ENCODE data around the gene TTF1. TPM values are rescaled to one million over a fixed set of nuclear protein-coding genes. Genes with fewer than 3 reads are reported as not detected.
"Not testable (repeated sequence)": the region's sequence is repeated elsewhere in the genome, so short reads cannot be mapped to it uniquely, and the experiment has no call there.

The TTF1 gene
- total RNA-seq, 1 donor from 2014 or later, result 7.4 TPM

- DNase-seq (ENCODE audit: low read depth in 2 of 2), result peak in 1 of 2 donors; percentile 46
These were observed 4.5 kb upstream of the TTF1 start for GRCh38 chr9:132411091-132411508.

- DNase-seq (ENCODE audit: low read depth in 2 of 2), result no peak
These were observed 4.0 kb upstream of the TTF1 start for GRCh38 chr9:132410642-132411041.

GRCh38 chr9:132409828-132410528, 3.3 kb upstream of the TTF1 start, which contains the start of gene CFAP77:
Gene CFAP77, plus strand, starts transcription at chr9:132410211. Its CDS starts 61 bp downstream, at chr9:132410272.
- peak in 1 of 2 donors; percentile 43 for DNase-seq (ENCODE audit: low read depth in 2 of 2)

GRCh38 chr9:132408521-132408920, 1.9 kb upstream of the TTF1 start:
- DNase-seq (ENCODE audit: low read depth in 2 of 2), result no peak

- DNase-seq (ENCODE audit: low read depth in 2 of 2), result no peak
These were observed 556 bp upstream of the TTF1 start for GRCh38 chr9:132407196-132407595.

GRCh38 chr9:132404228-132404881, 2.3 kb downstream of the TTF1 start:
- DNase-seq (ENCODE audit: low read depth in 2 of 2), result peak; percentile 73 to 75

GRCh38 chr9:132401824-132402223, 4.8 kb downstream of the TTF1 start:
- DNase-seq (ENCODE audit: low read depth in 2 of 2), result no peak

DNA sequence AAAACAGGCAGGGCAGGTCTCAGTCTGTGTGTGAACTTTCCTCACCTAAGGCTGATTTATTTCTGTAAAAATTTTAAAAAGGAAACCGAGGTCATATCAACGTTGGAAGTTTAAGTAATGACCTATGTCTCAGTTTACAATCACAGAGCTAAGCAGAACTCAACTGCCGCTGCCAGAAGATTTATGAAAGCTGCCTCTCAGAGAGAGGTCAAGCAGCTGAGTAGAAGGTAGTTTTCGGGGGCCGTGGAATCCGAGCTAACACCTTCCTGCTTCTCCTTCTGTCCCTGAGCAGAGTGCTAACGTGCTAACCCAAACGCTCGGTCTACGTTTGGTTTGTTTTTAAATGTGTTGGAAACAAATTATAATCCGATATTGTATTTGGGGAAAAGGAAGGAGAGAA, 11.1 kb downstream of the TTF1 start:
- DNase-seq (ENCODE audit: low read depth in 2 of 2), result no peak

- no peak for DNase-seq (ENCODE audit: low read depth in 2 of 2)
These were observed 15.2 kb downstream of the TTF1 start for GRCh38 chr9:132391449-132391848.

DNA sequence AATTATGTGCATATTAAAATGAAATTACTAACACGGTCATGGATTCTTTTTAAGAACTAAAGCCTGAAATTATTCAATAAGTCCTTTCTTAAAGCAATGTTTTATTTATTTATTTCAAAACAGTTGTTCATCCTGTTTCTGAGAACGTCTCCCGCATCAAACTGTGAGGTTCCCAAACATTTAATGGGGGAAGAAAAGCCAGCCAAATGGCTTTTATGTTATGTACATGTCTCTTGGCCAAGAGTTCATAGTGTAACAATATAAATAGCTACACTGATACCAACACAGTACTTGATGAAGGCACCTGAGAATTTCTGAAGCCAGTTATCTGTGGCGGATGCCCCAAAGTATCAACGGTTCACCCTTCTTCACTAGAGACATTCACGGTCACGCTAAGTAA, 15.7 kb downstream of the TTF1 start:
- no peak for DNase-seq (ENCODE audit: low read depth in 2 of 2)

- DNase-seq (ENCODE audit: low read depth in 2 of 2), result no peak
These were observed 19.5 kb downstream of the TTF1 start for GRCh38 chr9:132387133-132387532.

DNA sequence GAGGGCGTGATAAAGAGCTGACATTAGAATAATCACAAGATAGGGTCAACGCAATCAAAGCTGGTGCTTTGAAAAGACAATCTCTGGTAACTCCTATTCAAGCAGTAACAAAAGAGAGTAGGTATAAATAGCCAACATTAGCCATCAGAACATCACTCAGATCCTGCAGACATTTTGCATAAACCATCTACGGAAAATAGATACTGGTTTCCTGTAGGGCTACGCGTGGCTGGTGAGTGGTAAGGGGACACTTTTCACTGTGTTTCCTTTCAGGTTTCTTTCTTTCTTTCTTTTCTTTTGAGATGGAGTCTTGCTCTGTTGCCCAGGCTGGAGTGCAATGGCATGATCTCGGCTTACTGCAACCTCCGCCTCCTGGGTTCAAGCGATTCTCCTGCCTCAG, 22.3 kb downstream of the TTF1 start:
- no peak for DNase-seq (ENCODE audit: low read depth in 2 of 2)

GRCh38 chr9:132383462-132383883, 23.2 kb downstream of the TTF1 start:
- DNase-seq (ENCODE audit: low read depth in 2 of 2), result no peak

- no peak for DNase-seq (ENCODE audit: low read depth in 2 of 2)
These were observed 24.6 kb downstream of the TTF1 start for GRCh38 chr9:132381966-132382541.

DNA sequence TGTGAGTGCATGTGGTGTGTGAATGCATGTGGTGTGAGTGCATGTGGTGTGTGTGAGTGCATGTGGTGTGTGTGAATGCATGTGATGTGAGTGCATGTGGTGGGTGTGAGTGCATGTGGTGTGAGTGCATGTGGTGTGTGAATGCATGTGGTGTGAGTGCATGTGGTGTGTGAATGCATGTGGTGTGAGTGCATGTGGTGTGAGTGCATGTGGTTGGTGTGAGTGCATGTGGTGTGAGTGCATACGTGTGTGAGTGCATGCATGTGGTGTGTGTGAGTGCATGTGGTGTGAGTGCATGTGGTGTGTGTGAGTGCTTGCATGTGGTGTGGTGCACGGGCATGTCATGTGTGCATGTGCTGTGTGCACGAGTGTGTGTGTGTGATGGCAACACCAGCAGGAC, 28.2 kb downstream of the TTF1 start:
- not testable (repeated sequence) for DNase-seq (ENCODE audit: low read depth in 2 of 2)

DNA sequence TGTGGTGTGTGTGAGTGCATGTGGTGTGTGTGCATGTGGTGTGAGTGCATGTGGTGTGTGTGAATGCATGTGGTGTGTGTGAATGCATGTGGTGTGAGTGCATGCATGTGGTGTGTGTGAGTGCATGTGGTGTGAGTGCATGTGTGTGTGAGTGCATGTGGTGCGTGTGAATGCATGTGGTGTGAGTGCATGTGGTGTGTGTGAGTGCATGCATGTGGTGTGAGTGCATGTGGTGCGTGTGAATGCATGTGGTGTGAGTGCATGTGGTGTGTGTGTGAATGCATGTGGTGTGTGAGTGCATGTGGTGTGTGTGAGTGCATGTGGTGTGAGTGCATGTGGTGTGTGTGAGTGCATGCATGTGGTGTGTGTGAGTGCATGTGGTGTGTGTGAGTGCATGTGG, 28.9 kb downstream of the TTF1 start:
- DNase-seq (ENCODE audit: low read depth in 2 of 2), result not testable (repeated sequence)

GRCh38 chr9:132372177-132373095, 34.2 kb downstream of the TTF1 start:
- peak; percentile 91 to 99 for DNase-seq (ENCODE audit: low read depth in 2 of 2)

GRCh38 chr9:132370592-132370991, 36.0 kb downstream of the TTF1 start:
- DNase-seq (ENCODE audit: low read depth in 2 of 2), result no peak

DNA sequence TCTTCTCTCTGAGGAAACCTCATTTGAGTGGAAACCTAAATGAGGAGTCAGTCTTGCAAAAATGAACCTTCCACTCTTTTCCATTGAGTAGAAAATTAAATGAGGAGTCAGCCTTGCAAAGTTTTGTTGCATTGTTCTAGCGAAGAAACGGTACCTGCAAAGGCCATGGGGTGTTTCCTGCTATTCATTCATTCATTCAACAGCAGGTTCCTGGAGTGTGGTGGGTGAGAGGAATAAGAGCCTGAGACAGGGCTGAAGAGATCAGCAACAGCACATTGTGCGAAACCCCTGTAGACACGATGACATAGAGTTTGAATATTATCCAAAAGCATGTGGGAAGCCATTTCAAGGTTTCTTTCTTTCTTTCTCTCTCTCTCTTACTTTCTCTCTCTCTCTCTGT, 37.2 kb downstream of the TTF1 start:
- DNase-seq (ENCODE audit: low read depth in 2 of 2), result peak in 1 of 2 donors; percentile 76

DNA sequence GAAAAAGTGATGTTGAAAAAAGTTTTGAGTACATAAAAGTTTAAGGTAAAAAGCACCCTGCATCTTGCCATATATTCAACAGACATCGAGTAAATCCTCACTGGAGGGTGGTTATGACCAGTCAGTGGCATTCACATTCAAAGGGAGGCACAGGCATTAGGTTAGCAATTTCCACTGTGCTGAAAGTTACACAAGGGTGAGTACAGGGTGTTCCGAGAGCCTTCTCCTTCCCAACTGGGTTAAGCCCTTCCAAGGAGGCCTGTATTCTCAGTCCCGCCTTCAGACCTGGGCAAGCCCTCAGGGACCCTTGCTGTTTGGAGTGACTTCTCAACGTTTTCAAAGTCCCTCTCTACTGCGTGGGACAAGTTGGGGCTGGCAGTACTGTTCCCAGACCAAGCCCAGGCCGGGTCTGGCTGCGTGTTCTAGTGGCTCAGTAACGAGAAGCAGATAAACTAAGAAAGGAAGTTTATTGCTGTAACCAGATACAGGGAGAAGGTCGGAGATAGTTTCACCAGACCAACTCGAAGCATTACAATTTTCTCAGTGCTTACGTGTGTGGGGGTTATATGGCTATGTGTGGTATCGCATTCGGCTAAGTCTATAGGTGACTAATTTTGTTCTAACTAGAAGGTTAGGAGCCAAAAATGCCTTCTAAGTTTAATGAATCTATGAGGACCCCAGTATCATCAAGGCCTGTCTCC, 38.9 kb downstream of the TTF1 start:
- DNase-seq (ENCODE audit: low read depth in 2 of 2), result no peak

DNA sequence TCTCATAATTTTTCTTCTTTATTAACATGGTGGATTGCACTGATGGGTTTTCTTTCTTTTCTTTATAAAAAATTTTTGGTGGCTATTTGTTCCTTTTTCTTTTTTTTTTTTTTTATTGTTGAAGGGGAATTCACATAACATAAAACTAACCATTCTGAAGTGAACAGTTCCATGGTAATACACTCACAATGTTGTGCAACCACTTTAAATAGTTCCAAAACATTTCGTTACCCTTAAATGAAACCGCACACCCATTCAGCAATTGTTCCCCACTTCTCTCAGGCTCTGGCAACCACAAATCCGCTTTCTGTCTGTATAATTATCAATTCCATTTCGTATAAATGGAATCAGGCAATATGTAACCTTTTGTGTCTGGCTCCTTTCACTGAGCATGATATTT, 40.2 kb downstream of the TTF1 start:
- DNase-seq (ENCODE audit: low read depth in 2 of 2), result no peak
